ENCODE measurements around the gene ATP1A3.

DNA sequence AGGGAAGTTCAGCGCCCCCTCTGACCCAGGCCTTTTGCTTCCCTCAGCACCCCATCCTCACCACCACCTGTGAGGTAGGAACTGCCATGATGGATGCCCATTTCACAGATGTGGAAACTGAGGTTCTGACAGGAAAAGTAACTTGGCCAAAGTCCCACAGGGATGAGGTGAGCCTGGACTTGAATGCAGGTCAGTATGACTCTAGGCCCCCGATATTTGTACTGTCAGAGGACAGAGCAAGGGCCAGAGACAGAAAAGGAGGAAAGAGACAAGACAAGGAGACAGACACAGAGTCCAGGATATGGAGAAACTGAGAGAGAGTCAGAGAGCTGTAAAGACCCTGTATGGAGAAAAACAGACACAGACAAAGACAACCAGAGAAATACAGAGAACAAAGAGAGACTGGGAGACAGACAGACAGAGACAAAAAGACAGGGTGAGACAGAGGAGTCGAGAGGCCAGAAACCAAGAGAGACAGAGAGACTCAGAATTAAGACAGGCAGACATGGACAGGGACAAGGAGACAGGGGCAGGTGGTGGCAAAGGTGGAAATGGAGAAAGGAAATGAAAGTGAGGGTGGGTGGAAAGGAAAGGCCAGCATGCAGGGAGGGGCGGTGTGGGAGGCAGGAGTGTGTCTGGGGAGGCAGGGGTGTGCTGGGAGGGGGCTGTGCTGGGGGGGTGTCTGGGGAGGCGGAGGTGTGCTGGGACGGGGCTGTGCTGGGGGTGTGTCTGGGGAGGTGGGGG is 70.8 kb downstream of the ATP1A3 start:
- no peak for TF ChIP-seq CTCF (IDR thresholded peaks at IDR 0.05)
- no peak for TF ChIP-seq POLR2A (IDR thresholded peaks at IDR 0.05)

Data from adrenal gland (tissue), 5 donors.